OCI-LY3 (cell line): Measurements from ENCODE around the gene CACFD1.

Source experiments
- CTCF ChIP-seq: fragments of 200-600, 300-600 bp; sonication (generic); IDR thresholded peaks from 2 replicates; pipeline ENCODE4 v1.5.1; 2014; ENCODE audit warnings: antibody characterized with exemption, low read length, low read depth
- EZH2phosphoT487 ChIP-seq: fragments of 200-600 bp; shearing (Covaris generic); IDR thresholded peaks from 2 replicates; pipeline ENCODE4 v1.6.1; 2018; ENCODE audit warnings: antibody characterized with exemption, mixed run types, low read depth

GRCh38 chr9:133499892-133500270 is 40.1 kb downstream of the CACFD1 start:
- TF ChIP-seq CTCF (no peak), EZH2phosphoT487 (no peak)
